Islet precursor cell (in vitro differentiated cells): ENCODE results near the gene SLC12A3.
"Not testable (repeated sequence)": the region's sequence is repeated elsewhere in the genome, so short reads cannot be mapped to it uniquely, and the experiment has no call there.

ENCODE experiments used
- DNase-seq: peaks from one replicate; pipeline ENCODE4 v3.0.0-alpha.2; 2018

The SLC12A3 gene

DNA sequence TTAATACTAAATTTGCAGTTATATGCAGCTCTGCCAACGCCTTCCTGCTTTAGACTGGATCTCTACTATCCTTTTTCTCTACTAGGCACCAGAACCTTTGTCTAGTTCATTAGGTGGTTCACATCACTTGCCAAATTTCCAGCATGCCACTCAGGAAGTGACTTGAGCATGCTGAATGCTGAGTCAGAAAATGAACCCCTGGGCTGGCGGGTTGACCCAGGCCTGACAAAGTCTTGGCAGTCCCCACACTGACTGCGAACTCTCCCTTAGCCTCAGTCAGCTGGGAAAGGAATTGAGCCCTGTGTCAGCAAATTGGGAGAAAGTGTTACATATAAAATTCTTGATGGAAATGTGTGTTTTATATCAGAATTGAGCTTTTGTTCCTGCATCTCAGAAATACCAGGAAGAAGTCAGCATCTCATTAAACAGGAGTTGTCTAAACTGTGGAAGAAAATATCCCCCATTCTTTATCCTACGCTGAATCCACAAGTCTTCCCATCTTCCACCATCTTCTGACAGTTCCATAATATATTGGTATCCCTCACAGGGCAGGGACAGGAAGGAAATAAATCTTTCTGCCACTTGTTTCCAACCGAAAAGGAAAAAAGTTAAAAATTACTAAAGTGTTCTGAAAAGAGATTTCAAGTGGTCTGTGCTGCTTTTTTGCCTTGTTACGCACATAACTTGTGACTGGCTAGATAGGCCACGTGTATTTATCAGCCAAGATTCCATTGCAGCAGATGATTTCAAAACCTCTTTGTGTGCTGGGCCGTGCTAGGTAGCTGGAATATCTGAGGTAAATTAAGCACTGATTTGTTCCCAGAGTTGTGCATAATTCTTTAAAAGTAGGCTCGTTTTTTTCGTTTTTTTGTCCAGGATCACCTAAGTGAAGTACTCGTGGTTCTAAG, 16.7 kb upstream of the SLC12A3 start:
- no peak for DNase-seq

- DNase-seq = no peak
Observed at GRCh38 chr16:56848955-56849689, 15.9 kb upstream of the SLC12A3 start.

DNA sequence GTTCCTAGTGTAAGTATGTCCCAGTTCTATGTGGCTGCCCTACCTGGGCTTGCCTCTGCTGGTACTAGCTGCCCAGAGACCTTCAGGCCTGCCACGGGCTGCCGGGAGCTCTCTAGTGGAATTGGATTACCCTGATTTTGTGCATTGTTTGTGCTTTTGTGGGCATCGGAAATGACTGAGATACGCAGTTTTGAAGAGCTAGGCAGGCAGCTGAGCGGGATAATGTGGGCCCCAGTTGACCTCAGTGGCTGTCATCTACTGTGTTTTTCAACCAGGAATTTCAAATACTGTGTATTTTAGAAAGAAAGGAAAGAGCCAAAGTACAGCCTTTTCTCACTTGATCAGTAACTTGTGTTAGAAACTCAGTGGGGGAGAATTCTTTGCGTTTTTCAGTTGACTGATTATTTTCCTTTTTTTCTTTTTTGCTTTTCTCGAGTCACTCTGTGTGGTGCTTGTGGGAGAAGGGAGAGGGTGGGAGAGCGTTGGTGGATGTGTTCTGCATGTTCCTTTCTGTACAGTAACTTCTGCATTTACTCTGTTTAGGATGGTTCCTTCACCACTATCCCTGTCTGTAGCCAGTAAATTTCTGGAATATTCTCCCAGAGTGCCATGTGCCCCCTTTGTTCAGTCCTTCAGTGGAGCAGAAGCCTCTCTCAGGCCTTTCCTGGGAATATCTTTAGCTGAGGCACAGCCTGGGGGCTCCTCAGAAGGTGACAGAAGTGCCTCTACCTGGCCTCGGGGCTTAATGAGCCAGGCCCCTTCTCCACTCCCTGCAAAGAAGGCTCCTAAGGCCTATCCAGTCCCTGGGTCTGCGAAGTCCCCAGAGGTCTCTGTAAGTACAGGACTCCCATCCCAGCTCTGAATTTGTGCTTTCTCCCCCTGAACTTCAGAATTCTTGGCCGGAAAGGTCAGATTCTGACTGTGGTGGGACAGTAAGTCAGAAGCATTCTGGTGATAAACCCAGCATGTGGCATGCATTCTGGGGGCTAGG, 15.0 kb upstream of the SLC12A3 start:
- DNase-seq = no peak

- DNase-seq = no peak
Observed at GRCh38 chr16:56851671-56852400, 13.2 kb upstream of the SLC12A3 start.

DNA sequence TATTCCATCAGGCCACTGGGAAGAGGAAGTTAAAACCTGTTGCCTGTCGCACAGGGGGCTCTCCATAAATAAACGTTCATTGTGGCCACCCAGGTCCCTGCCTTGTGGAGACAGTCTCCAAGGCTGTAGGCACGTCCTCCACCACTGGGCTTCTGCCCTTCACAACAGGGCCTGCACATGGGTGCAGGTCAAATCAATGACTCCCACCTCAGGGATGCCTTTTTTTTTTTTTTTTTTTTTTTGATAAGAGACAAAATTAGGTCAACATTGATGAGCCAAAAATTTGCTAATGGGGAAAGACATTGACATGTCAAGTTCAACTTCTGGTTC, 12.6 kb upstream of the SLC12A3 start:
- no peak for DNase-seq

- DNase-seq = no peak
Observed at GRCh38 chr16:56852968-56853367, 12.0 kb upstream of the SLC12A3 start.

DNA sequence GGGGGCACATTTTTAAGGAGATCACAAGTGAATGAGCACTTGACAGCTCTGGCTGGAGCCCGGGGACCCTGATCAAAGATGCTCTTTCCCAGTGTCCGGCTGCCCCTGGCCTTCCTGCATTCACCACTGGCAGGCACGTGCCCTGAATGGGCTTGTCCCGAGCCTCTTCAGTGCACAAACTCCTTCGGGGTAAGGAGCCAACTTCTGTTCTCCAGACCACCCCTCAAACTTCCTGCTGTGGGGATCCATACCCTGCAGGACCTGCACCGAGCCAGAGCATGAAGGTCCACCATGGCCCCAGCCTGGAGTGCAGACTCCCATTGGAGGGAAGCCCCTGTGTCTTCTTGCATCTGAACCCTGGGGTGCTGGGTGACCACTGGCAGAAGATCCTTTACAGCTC, 9.8 kb upstream of the SLC12A3 start:
- no peak for DNase-seq

DNA sequence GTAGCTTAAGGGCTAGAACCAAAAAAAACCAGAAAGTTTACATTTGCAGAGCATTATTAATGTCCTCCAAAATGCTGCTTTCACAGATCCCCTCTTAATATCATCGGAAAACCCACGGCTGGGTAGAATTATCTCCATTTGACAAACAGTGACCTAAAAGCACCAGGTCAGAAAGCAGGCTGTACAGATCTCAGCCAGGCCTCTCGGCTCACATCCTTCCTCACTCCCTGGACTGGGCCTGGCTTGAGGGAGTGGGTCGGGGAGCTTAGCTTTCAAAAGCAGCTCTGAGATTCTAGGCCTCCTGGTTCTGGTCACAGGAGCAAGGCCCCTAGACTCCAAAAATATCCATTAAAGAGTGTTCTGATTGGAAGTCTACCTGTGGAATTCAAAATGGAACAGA, 9.1 kb upstream of the SLC12A3 start:
- no peak for DNase-seq

DNA sequence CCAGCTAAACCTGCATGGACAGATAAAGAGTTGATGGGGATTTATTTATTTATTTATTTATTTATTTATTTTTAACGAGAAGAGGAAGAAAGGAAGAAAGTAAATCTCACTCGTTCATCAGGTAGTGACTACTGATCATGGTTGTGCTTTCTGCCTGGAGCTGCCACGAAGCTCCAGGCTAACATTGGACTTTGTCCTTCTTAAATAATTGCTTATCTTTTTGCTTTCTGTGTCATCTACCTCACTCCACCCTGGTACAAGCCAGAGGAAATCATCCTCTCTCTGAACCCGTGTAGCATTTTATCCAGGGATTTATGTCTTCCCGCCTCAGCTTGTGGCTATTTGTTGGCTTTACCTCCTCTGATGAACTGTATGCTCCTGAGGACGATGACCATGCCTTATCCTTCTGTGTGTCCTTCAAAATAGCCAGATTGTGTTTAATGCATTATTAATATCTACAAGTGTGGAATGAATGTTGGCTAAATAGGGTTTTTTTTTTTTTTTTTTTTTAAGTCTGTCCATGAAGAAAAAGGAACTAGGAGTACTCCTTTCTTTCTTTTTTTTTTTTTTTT, 8.0 kb upstream of the SLC12A3 start:
- DNase-seq = no peak

- no peak for DNase-seq
Observed at GRCh38 chr16:56858374-56858773, 6.6 kb upstream of the SLC12A3 start.

- no peak for DNase-seq
Observed at GRCh38 chr16:56859636-56860035, 5.4 kb upstream of the SLC12A3 start.

GRCh38 chr16:56860226-56861020, 4.6 kb upstream of the SLC12A3 start:
- DNase-seq = no peak

DNA sequence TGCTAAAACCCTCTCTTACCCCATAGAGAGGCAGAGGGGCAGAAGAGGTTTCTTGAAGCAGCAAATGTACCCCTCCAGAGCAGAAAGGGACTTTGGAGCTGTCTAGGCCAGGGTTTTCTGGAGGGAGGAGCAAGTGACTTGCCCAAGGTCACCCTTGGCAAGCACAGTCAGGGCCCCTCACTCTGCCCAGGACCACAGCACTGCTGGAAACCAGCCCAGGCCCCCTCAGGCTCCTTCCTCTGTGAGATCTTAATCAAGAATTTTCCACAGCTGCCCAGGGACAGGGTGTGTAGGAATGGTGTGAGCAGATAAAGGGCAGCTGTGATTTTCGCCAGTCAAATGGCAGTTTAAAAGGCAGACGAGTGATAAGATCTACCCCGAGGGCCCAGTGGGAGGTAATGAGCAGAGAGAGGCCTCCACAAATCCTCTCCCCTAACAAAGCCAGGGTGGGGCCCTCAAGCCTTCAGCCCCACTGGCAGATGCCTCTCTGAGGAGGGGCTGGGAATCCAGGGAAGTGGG, 3.9 kb upstream of the SLC12A3 start:
- peak; percentile 94 for DNase-seq

DNA sequence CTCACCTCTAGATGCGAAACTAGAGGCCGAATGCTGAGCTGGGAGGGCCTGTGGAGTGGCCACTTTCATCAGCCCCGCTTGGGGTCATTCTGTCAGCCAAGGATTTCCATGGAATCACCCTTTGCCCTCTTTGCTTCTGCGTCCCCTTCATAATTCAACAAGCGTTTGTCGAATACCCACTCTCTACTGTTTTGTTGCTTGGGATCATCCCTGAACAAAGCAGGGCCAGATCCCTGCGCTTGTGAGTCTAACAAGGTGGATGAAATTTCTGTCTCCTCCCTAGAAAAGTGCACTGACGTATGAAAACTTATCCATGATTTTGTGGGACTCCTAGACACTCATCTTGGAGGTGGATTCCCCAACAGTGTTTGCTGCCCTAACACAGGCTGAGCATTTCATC, 3.3 kb upstream of the SLC12A3 start:
- no peak for DNase-seq

GRCh38 chr16:56862776-56863175, 2.2 kb upstream of the SLC12A3 start:
- no peak for DNase-seq

DNA sequence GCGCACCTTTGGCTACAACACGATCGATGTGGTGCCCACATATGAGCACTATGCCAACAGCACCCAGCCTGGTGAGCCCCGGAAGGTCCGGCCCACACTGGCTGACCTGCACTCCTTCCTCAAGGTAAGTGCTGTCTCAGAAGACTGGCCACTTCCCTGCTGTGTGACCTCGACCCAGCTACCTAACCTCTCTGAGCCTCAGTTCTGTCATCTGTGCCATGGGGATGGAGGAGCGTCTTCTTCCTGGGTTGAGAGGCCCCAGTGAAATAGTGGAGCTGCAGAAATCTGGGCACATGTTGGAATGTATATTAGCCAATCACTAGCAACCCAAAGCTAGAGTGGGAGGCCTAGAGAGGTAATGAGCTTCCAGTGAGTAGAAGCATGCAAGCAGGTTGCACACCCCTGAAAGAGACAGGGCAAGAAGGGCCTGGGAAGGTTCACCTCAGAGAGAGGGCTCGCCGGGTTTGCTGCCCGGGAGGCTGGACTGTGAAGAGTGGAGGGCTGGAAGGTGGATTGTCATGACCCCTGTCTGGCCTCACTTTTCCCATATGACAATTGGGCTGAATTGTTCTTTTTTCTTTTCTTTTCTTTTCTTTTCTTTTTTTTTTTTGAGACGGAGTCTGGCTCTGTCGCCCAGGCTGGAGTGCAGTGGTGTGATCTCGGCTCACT, 521 bp downstream of the SLC12A3 start:
- no peak for DNase-seq

DNA sequence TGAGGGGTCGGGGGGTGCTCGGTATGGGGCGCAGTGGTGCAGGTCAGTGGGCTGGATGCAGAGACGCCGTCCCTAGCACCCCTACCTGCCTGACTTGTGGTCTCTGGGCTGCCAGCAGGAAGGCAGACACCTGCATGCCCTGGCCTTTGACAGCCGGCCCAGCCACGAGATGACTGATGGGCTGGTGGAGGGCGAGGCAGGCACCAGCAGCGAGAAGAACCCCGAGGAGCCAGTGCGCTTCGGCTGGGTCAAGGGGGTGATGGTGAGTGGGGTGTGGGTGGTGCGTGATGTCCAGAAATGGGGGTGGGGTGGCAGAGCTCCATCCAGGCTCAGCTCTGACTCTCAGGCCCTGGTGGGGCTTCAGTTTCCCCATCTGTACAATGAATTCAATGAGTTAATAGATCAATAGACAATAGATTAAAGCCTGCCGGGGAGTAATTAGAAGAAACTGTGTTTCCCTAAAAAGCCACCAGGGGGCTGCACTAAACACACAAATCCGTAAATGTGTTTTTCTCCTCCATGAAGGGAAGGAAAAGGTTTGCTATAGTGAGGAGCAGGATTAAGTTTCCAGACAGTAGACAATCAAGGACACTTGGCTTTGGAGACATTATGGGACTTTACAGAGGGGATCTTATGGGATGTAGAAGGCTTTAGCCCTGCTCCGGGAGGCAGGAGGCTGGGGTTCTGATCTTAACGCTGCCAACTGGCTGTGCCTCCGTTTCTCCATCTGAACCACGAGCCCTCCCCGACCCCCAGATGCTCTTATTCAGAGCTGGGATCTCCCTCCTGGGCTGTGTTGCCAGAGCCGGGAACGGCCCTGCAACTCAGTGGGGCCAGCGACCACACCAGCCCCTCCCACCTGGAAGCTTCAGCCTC, 2.2 kb downstream of the SLC12A3 start:
- no peak for DNase-seq

DNA sequence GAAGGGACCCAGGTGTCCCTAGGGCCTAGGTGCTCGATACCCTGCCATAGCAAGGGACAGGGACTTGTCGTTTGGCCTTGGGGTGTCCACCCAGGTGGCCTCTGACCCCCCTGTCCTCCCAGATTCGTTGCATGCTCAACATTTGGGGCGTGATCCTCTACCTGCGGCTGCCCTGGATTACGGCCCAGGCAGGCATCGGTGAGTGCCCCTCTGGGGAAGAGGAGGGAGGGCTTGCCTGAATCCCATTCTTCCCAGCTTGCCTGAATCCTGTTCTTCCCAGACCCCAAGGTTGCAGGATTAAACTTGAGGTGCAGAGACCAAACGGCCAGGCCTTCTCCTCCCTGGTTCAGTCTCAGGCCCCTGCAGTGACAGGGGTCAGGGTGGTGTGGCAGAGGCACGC, 3.2 kb downstream of the SLC12A3 start:
- no peak for DNase-seq

DNA sequence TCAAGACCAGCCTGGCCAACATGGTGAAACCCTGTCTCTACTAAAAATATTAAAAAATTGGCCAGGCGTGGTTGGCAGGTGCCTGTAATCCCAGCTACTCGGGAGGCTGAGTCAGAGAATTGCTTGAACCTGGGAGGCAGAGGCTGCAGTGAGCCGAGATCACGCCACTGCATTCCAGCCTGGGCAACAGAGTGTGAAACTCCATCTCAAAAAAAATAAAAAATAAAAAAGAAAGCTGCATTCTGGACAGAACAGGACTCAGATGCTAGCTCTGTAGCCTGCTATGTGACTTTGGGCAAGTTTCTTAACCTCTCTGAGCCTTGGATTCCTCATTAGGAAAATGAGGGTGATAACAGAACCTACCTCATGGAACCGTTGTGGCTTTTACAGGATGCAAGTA, 3.8 kb downstream of the SLC12A3 start:
- not testable (repeated sequence) for DNase-seq
